RWPE2 (cell line): ENCODE results near the gene OBSCN.

Experiments used
- ATAC-seq: fragments of 200-7000 bp; cut with Tn5 transposase; 3 replicates; pipeline ENCODE4 v1.9.1; 2021; ENCODE audit warnings: low read depth
- DNase-seq: peaks from one replicate; pipeline ENCODE4 v3.0.0-alpha.2; 2020; ENCODE audit warnings: low spot score
- H3K27ac ChIP-seq: fragments of 450-650 bp; 2 replicates; pipeline ENCODE4 v1.5.1; 2017; ENCODE audit warnings: mild to moderate bottlenecking; ENCODE audit not compliant: poor library complexity, severe bottlenecking
- H3K27me3 ChIP-seq: fragments of 250-450 bp; sonication (Bioruptor Pico); 2 replicates; pipeline ENCODE4 v1.5.1; 2021; ENCODE audit warnings: mild to moderate bottlenecking, moderate library complexity; ENCODE audit not compliant: insufficient read depth, poor library complexity, severe bottlenecking
- H3K36me3 ChIP-seq: fragments of 250-450 bp; sonication (Bioruptor Pico); 2 replicates; pipeline ENCODE4 v1.5.1; 2020; ENCODE audit warnings: low read depth, mild to moderate bottlenecking, moderate library complexity
- H3K4me1 ChIP-seq: fragments of 250-450 bp; sonication (Bioruptor Pico); 2 replicates; pipeline ENCODE4 v1.5.1; 2021; ENCODE audit warnings: mild to moderate bottlenecking, moderate library complexity; ENCODE audit not compliant: insufficient read depth, poor library complexity, severe bottlenecking
- H3K4me3 ChIP-seq: fragments of 250-450 bp; sonication (Bioruptor Pico); 2 replicates; pipeline ENCODE4 v1.5.1; 2021; ENCODE audit warnings: mild to moderate bottlenecking, moderate library complexity; ENCODE audit not compliant: severe bottlenecking
- H3K9me3 ChIP-seq: fragments of 250-450 bp; sonication (Bioruptor Pico); 2 replicates; pipeline ENCODE4 v1.5.1; 2021; ENCODE audit warnings: mild to moderate bottlenecking, moderate library complexity; ENCODE audit not compliant: severe bottlenecking
- TF ChIP-seq, protein P1 (sequence below): fragments of 450-650 bp; IDR thresholded peaks from one replicate; pipeline ENCODE4 v1.5.1; 2017; ENCODE audit warnings: mild to moderate bottlenecking, moderate library complexity; ENCODE audit not compliant: poor library complexity, severe bottlenecking

Gene OBSCN

DNA sequence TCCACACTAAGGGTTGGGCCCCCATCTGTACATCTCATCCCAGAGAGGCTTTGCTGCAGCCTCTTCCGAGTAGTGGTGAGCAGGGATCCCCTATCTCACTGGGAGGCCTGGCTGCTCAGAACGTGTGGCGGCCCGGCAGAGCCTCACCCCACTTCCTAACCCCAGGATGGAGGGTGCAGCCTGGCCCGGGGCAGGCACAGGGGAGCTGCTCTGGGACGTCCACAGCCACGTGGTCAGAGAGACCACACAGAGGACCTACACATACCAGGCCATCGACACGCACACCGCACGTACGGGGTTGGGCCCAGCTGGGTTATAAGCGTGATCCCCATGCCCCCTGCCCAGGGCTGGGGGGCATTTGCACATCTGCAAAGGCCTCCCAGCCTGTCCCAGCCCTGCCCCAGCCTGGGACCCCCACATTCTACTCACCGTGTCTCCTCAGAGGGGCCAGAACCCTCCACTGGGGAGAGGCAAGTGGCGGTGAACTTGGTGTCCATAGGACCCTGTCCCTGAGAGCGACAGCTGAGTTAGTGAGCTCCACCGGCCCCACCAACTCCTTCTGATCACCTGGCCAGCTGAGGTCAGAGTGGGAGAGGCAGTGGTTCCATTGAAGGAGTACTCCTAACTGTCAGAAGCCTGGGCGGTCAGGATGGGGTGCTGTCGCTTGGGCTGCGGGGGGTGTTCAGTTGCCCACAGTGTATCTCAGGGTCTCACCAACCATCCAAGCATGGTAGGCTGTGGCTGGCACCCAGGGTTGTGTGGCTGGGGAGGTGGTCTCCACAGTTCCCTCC, 157.6 kb downstream of the OBSCN start:
- no peak overlapping the region for H3K4me3 ChIP-seq
- no peak overlapping the region for H3K27ac ChIP-seq
- ATAC-seq (no peak), DNase-seq (no peak)
- H3K27me3 ChIP-seq: no peaks in the 10 kb centered on the region
- no peaks in the 10 kb centered on the region for H3K9me3 ChIP-seq
- H3K36me3 ChIP-seq: no peaks in the 10 kb centered on the region
- TF ChIP-seq, protein P1, sequence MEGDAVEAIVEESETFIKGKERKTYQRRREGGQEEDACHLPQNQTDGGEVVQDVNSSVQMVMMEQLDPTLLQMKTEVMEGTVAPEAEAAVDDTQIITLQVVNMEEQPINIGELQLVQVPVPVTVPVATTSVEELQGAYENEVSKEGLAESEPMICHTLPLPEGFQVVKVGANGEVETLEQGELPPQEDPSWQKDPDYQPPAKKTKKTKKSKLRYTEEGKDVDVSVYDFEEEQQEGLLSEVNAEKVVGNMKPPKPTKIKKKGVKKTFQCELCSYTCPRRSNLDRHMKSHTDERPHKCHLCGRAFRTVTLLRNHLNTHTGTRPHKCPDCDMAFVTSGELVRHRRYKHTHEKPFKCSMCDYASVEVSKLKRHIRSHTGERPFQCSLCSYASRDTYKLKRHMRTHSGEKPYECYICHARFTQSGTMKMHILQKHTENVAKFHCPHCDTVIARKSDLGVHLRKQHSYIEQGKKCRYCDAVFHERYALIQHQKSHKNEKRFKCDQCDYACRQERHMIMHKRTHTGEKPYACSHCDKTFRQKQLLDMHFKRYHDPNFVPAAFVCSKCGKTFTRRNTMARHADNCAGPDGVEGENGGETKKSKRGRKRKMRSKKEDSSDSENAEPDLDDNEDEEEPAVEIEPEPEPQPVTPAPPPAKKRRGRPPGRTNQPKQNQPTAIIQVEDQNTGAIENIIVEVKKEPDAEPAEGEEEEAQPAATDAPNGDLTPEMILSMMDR: no peak
- no peaks in the 10 kb centered on the region for H3K4me1 ChIP-seq

DNA sequence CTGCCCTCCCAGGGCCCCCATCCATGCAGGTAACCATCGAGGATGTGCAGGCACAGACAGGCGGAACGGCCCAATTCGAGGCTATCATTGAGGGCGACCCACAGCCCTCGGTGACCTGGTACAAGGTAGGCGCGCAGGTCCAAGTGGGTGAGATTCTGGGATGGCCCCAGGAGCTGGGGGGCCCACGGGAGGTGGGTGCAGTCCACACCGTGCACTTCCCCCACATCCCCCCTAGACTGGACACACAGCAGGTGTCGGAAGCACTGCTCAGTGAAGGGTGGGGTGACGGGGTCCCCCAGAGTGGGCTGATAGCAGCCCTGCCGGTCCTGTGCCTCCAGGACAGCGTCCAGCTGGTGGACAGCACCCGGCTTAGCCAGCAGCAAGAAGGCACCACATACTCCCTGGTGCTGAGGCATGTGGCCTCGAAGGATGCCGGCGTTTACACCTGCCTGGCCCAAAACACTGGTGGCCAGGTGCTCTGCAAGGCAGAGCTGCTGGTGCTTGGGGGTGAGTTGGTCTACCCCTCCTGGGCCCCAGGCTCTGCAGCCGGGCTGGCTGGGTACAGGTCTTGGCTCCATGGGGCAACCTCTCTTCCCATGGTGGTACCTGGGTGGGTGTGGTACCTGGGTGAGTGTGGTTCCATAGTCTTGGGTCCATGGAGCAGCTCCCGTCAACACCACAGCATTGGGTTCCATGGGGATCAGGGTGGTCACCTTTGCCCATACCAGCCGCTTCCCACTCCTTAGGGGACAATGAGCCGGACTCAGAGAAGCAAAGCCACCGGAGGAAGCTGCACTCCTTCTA, 158.4 kb downstream of the OBSCN start:
- ATAC-seq: no peak
- DNase-seq: no peak
- Histone ChIP-seq H3K27me3 (no peaks in the 10 kb centered on the region), H3K4me3 (no peak overlapping the region), H3K36me3 (no peaks in the 10 kb centered on the region), H3K27ac (no peak overlapping the region), H3K9me3 (no peaks in the 10 kb centered on the region), H3K4me1 (no peaks in the 10 kb centered on the region)
- TF ChIP-seq, protein P1: no peak

DNA sequence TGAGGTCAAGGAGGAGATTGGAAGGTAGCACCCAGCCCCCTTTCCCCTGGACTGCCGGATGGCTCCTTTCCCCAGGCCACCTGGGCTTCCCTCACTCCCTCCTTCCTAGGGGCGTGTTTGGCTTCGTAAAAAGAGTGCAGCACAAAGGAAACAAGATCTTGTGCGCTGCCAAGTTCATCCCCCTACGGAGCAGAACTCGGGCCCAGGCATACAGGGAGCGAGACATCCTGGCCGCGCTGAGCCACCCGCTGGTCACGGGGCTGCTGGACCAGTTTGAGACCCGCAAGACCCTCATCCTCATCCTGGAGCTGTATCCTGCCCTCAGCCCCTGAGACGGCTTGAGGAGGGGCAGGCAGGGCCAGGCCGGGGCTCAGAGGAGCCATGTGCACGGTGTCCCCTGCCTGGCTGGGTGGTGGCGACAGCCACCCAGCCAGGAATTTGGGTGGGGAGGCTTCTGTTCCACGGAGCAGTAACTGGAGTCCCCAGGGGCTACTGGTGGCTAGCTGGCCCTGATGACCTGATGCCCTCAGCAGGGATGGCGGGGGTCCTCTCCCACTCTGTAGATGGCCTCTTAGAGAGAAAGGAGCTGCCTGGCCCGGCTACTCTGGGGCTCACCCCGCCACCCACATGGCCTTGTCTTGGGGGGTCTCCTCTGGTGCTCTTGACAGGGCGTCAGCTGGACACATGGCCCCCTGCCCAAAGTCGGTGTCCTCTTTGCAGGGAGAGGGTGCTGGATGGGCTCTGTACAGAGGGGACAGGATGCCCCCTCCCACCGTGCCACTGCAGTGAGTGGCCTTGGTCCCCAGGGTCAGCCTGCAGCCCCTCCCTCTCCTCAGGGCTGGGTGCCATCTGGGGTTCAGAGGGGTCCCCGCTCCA, 159.3 kb downstream of the OBSCN start:
- no peak overlapping the region for H3K4me3 ChIP-seq
- H3K27me3 ChIP-seq: no peaks in the 10 kb centered on the region
- DNase-seq (no peak), ATAC-seq (no peak)
- no peaks in the 10 kb centered on the region for H3K36me3 ChIP-seq
- no peaks in the 10 kb centered on the region for H3K9me3 ChIP-seq
- TF ChIP-seq, protein P1: no peak
- H3K4me1 ChIP-seq: no peaks in the 10 kb centered on the region
- H3K27ac ChIP-seq: no peak overlapping the region

DNA sequence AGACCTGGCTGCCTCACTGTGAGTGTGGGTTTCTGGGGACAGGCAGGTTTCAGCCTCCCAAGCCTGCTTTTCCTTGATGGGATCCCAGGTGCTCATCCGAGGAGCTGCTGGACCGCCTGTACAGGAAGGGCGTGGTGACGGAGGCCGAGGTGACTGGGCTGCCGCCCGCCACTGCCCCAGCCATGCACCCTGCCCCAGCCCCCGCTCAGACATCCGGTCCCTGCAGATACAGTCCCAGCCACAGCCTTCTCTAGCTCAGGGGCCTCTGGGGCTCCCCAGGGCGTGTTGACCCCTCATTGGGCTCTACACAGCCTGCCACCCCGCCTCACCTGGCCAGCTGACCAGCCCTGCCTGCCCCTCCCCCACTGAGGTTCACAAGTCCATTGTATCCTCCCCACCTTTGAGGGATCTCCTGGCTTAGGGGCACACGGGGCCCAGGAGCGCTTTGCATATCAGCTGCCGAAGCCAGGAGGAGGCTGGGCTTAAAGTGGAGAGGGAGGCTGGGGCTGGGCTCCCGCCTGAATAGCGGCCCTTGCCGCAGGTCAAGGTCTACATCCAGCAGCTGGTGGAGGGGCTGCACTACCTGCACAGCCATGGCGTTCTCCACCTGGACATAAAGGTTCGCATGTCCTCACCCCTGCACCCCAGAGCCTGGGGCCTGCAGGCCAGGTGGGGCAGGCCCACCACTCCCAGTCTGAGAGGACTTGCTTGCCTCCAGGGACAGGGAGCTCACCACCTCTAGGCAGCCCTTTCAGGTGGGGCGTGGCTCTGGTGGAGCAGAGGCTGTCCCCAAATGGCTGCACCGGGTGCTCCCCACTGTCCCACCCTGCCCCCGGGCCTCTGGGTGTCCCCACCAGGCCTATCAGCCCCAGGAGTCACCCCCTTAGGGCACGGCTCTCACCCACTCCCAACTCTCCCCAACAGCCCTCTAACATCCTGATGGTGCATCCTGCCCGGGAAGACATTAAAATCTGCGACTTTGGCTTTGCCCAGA, 160.3 kb downstream of the OBSCN start:
- no peaks in the 10 kb centered on the region for H3K4me1 ChIP-seq
- H3K9me3 ChIP-seq: no peaks in the 10 kb centered on the region
- no peaks in the 10 kb centered on the region for H3K27me3 ChIP-seq
- H3K36me3 ChIP-seq: no peaks in the 10 kb centered on the region
- H3K27ac ChIP-seq: no peak overlapping the region
- TF ChIP-seq, protein P1: no peak
- ATAC-seq (peak; percentile 26; the same call in 1 of the 3 replicates), DNase-seq (peak; percentile 37)
- H3K4me3 ChIP-seq: no peak overlapping the region
